ENCODE measurements around the gene MAP3K4.

MAP3K4 gene, protein sequence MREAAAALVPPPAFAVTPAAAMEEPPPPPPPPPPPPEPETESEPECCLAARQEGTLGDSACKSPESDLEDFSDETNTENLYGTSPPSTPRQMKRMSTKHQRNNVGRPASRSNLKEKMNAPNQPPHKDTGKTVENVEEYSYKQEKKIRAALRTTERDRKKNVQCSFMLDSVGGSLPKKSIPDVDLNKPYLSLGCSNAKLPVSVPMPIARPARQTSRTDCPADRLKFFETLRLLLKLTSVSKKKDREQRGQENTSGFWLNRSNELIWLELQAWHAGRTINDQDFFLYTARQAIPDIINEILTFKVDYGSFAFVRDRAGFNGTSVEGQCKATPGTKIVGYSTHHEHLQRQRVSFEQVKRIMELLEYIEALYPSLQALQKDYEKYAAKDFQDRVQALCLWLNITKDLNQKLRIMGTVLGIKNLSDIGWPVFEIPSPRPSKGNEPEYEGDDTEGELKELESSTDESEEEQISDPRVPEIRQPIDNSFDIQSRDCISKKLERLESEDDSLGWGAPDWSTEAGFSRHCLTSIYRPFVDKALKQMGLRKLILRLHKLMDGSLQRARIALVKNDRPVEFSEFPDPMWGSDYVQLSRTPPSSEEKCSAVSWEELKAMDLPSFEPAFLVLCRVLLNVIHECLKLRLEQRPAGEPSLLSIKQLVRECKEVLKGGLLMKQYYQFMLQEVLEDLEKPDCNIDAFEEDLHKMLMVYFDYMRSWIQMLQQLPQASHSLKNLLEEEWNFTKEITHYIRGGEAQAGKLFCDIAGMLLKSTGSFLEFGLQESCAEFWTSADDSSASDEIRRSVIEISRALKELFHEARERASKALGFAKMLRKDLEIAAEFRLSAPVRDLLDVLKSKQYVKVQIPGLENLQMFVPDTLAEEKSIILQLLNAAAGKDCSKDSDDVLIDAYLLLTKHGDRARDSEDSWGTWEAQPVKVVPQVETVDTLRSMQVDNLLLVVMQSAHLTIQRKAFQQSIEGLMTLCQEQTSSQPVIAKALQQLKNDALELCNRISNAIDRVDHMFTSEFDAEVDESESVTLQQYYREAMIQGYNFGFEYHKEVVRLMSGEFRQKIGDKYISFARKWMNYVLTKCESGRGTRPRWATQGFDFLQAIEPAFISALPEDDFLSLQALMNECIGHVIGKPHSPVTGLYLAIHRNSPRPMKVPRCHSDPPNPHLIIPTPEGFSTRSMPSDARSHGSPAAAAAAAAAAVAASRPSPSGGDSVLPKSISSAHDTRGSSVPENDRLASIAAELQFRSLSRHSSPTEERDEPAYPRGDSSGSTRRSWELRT (N-terminal part only)

DNA sequence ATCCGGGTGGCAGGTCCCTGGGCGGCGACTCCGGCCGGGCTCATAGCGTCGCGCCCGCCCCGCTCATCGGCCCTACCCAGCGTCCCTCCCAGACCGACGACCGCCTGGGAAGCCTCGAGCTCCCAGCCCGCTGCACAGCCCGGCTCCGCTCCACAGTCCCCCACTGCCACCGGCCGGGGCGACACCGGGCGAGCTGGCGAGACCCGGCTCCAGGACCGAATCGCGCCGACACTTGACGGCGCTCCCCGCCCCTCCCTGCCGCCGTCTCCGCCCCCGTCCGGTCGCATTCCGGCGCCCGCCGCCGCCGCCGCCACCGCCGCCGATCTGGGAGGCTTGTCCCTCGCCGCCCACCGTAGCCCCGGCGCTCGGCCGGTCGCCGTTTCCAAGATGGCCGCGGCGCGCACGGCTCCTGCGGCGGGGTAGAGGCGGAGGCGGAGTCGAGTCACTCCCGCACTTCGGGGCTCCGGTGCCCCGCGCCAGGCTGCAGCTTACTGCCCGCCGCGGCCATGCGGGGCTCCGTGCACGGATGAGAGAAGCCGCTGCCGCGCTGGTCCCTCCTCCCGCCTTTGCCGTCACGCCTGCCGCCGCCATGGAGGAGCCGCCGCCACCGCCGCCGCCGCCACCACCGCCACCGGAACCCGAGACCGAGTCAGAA, at the start of gene MAP3K4:
MAP3K4 (plus strand) TSS at position 364 of the 655 bp plus-strand sequence; CDS start at position 527, 163 bp downstream.
- peak; percentile 88 for DNase-seq (ENCODE audit: low spot score)

DNA sequence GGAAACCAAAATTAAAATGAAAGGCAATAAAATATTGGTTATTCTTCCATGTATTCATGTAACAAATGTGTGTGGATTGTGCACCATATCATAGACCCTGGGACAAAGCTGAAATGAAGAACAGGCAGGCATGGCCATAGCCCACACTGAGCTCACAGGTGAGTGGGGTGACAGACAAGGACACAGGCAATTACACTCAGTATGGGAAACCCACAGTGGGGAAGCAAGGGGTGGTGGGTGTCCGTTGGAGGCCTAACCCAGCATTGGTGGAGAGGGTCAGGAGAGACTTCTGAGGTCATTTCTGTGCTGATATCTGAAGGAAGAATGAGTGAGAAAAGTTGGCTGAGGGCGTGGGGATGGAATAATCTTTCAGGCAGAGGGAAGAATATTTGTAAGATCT, 47.6 kb upstream of the MAP3K4 start:
- no peak for DNase-seq (ENCODE audit: low spot score)

DNA sequence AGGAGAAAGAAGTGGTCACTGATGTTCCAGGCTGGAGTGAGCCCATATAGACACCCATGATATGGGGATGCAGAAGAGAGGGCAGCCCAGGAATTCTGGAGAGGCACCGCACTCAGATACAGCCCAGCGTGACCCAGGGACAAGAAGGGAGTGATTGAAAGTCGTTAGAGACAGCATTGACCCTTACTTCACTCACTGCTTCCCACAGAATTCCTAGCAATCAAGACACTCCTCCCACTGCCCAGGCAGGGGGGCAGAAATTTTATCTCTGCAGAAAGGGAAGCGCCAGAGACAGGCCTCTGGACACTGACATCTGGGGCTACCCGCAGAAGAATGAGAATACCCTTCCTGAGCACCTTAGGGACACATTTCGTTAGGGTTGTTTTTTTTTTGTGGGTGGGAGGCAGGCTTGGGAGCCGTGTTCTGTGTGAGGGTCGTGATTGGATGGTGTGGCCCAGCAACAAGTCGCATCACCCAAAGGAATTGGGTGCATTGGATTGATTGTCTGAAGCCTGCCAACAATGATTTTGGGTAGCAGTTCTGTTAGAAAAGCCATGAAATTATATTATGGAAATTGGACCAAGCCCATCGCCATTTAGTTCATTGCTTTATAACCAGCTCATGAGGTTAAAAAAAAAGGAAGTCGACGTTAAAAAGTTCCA, 45.9 kb upstream of the MAP3K4 start:
- DNase-seq (ENCODE audit: low spot score) = no peak

DNA sequence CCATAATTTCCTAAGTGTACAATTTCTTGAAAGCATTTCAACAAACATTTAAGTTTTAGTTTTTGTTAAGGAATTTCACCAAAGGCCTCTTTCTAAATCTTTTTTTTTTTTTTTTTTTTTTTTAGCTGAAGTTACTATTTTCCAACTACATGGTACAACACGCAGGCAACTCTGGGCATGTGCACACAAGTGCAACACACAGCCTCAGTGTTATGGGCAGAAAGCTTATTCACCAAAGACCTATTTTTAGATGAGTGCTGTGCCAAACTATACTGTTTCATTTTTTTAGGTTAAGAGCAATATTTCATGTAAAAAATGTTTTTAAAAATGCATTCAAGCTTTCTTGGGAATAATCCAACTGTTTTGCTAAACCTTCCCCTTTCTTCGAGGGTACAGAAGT, 42.0 kb upstream of the MAP3K4 start:
- no peak for DNase-seq (ENCODE audit: low spot score)

DNA sequence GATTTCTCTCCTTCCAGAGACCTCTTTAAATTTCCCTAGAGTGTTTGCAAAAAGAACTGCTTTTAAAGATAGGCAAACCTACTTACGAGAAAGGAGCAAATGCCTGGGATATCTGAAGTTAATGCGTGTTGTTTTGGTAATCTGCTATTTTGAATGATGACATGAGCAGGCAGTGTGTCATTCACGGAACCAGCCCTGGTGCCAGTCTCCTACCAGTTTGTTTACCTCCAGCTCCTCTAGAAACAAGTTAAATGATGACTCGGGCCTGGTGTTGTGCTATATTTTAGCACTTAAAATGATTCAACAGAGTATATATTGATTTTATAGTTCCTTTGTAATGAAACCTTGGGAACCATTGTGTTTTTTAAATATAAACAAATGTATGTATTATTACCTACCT, 41.1 kb upstream of the MAP3K4 start:
- no peak for DNase-seq (ENCODE audit: low spot score)

DNA sequence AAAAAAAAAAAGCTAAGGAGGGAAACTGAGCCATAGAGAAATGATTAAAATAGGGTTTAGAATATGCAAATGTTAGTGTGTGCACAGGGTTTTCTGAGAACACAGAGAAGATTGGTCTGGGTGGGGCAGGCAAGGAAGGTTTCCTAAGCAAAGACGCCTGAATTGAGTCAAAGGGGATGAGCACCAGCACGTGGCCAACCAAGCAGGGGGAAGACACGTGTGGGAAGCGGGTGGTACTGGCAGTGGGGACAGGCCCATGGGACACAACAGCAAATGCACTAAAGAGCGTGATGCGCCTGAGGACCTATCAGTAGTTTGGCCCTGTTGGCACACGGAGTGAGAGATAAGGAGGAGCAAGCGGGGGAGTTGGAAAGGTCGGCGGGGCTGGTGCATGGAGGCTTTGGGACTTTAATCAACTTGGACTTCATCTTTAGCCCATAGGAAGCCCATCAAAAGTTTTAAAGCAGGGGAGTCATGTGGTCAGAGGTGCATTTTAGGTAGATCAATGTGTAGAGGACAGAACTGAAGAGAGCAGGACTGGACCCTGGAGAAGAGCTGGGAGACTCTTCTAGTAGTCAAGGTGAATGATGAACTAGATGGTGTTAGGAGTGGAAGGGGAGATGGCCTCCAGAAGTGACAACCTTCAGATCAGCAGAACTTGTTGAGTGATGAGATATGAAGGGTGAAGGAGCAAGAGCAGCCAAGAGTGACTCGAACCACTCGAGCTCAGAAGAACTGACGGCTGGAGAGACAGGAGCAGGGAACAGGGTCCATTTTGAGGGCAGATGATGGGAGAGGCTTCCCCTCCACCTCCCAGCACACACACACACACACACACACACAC, 40.2 kb upstream of the MAP3K4 start:
- DNase-seq (ENCODE audit: low spot score) = no peak

DNA sequence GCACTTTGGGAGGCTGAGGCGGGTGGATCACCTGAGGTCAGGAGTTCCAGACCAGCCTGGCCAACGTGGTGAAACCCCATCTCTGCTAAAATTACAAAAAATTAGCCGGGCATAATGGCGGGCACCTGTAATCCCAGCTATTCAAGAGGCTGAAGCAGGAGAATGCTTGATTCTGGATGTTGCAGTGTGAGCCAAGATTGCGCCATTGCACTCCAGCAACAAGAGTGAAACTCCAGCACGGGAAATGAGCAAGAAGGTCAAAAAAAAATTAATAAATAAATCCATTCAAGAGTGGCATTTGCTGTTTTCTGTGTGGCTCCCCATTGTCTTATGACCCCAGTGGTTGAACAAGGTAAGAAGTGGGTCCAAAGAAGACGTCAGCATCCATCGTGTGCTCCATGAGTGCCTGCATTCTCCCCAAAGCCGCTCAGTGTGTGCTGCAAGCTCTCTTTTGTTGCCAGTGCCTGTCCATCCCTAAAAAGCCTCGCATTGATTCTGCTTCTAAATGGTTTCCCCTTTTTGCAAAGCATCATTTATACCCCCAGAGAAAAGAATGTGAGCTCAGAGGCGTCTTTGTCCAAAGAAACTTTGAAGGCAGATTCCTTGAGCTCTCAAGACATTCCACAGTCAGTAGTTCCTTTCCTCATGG, 38.8 kb upstream of the MAP3K4 start:
- no peak for DNase-seq (ENCODE audit: low spot score)

DNA sequence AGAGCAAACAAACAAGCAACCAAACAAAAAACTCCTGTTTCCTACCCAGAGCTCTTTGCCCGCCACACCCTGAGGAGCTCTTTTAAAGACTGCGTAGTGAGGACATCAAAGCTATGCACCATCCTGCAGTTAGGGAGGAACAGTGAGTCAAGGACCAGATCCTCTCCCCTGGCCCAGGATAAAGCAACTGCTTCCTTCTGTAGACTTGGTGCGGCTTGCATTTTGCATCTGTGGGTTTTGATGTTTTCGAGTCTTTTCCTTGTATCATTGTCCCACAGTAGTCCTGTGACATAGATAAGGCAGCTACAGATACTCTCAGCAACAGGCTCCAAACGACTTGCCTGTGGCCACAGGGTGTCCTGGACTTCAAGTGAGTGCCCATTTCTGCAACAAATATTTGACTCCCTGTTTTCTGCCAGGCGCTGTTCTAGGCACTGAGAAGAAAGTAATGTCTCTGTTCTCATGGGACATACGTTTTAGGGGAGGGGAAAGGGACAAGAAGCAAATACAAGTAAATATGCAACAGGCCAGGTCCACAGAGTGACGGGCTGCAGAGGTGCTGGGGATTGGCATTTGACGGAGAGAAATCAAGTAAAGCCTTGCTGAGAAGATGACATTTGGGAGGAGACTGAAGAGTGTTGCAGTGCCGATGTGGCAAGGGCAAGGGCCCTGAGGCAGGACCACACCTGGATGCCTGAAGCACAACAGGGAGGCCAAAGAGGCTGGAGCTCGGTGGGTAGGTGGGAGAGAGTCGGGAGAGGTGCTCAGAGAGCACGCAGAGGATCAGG, 35.9 kb upstream of the MAP3K4 start:
- no peak for DNase-seq (ENCODE audit: low spot score)

DNA sequence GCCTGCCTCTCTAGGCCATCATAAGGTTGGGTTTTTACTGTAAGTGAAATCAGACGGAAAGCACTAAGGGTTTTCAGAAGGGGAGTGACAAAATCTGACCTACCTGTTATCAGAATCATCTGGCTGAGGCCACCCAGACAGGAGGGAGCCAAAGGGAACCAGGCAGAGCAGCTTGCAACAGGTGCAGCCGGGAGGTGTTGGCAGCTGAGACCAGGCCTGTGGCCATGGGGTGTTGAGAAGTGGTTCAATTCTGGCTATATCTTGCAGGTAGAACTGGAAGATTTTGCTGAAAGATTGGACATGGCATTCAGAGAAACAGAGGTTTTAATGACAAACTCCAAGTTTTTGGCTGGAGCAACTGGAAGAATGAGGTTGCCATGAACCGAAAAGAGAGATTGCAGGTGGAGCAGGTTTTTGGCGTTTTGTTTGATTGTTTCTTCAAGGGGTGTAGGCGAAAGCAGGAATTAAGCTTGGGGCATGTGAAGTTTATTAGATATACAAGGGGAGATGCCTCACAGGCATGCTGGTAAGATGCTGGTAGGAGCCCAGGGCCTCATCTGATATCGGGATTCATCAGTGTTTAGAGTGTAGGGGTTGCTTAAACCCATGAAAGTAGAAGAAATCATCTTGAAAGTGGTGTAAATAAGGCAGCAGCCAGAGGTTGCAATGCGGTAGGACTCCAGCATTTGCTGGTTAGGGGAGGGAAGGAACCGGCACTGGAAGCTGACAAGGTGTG, 35.1 kb upstream of the MAP3K4 start:
- DNase-seq (ENCODE audit: low spot score) = no peak

DNA sequence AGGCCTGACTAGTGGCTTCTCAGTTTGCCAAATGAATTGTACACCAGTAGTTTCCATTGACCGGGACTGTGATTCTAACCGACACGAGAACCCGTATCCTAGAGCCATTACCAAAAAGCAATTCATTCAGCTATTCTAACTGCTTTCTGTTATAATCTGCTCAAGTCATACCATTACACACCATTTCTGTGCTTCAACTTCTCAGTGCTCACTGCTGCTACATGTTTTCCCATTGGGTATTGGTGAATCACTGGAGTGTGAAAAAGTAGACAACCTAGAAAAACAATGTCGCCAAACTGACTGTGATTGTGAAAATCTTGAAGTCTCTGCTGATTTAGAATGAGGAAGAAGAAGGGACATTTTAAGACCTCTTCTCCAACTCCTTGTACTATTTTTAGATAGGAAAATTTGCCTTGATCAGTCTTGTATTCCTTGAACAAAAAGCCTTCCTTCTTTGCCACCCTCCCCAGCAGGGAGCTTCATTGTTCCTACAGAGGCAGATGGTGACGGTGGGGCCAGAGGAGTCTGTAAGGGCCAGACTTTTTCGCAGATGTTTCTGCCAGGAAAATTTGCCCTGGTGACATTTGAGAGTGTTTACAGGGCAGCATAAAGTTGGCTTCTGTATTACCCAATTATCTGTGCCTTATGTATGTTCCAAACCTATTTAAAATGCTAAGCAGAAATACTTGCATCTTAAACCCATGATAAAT, 31.7 kb upstream of the MAP3K4 start:
- no peak for DNase-seq (ENCODE audit: low spot score)

DNA sequence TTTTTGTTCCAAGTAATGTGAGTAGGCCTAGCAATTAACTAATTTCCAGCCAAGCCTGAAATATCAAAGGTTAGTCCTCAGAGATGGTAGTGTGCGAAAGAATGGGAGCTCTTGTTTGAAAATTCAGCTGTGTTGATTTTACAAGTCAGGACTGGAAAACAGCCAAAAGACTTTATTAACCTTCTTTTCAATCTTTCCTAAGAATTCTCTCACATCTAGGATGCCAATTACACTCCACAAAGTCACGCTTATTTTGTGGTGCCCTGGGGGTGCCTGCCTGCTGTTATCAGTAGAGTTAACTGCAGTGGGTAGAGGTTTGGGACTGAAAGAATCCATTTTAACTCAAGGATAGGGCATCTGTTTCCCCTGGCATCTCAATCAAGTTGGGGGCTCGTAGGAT, 30.7 kb upstream of the MAP3K4 start:
- DNase-seq (ENCODE audit: low spot score) = no peak

DNA sequence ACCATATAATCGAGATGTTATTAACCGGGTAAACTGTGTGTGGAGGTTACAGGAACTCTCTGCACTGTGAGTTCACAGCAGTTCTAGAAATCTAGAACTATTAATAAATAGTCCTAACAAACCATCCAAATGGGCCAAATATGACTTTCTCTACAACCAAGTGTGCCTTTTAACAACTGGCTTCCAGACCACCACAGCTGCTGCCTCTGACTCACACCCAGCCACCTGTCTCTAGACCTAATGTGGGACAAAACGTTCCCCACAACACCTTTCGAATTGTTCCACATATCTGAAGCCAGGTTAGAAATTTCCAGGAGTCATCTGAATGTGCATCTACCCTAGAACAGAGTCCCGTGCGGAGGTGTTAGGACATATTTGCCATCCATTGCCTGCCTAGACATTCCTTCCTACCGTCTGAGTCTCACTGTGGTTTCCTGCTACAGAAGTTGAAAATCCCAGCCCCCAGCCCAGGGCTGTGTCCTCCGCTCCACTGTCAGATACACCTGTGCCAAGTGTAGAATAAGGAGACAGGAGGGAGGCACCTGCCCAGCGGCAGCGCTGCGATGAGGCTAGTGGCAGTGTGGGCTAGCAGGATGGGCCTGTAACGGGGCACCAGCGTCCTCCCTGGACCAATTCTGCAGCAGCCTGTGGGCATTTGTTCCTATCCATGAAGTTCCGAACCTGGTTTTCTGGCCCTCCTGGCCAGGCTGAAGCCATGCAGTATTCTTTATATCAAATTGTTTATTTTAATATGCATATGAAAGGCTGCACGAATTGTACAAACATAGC, 28.5 kb upstream of the MAP3K4 start:
- no peak for DNase-seq (ENCODE audit: low spot score)

DNA sequence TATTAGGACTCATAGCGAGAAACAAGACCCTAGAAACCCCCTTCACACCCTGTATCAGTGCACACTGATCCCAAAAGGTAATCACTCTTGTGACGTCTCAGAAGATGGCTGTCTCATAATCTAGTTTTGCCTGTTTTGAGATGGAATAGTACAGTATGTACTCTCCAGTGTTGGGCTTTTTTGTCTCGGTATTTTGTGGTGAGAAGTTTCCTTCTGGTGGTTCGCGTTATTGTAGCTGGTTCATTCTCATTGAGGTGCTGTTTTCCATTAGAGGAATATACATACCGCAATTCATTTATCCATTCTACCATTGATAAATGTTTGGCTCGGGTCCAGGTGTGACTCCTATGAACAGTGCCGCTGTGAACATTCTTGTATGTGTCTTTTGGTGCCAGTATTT, 27.9 kb upstream of the MAP3K4 start:
- DNase-seq (ENCODE audit: low spot score) = no peak

DNA sequence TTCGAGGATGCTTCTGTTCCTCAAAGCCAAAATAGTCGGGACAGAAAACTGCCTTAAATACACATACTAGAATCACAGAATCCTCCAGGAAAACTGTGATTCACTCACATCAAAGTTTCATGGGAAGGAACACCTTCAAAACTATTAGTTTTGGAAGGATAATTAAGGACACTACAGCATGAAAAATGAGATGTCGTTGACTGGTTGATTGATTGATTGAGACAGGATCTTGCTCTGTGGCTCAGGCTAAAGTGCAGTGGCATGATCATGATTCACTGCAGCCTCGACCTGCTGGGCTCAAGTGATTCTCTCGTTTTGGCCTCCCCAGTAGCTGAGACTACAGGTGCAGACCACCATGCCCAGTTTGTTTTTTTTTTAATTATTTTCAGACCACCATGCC, 25.7 kb upstream of the MAP3K4 start:
- DNase-seq (ENCODE audit: low spot score) = no peak

DNA sequence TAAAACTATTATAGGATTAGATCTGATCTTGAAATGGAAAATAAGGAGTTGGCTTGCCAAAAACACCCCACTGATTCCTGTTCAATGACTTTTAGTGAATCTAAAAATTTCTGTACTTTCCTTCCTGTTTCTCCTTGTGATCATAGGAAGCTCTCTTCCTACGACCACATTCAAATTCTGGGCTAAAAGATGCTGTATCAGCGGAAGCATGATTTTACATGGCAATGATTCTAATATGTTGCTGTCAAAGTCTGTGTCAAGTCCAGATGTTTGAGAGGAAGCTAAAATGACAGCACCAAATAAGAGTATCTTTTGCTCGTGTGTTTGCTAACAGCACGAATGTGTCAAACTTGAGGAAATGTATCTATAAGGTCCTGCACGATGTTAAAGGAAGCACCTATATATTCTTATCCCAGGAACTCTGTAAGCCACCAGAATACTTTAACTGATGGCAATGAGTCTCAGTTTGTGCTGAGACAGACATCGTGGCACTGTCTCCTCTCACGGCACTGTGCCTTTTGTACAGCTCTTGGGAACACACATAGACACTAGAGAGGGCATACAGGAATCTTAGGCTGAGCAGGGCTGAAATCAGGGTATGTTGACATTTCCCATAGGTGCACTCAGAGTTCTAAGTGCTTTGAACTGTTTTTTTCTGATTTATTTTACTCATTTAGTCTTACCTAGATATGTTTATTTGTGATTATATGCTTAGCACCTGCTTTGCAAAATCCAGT, 24.9 kb upstream of the MAP3K4 start:
- no peak for DNase-seq (ENCODE audit: low spot score)

DNA sequence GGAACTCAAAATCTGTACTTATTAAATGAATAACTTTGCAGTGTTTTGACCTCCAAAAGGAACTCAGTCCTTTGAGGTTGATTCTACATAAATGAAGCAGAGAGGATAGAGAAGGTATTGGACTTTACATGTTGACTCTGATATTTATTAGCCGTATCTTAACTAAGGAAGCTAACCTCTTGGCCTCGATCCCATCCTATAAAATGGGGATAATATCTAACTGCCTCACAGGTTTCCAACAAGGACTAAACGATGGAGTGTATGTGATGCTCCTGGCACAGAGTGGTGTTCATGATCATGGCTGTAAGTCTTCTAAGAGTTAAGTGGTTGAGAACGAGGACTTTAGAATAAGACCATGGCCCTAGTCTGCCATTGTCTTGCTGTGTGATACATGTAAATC, 24.2 kb upstream of the MAP3K4 start:
- no peak for DNase-seq (ENCODE audit: low spot score)
